WTC11 (cell line): Measurements from ENCODE around the gene MEIS3. TPM values are rescaled to one million over a fixed set of nuclear protein-coding genes. Genes with fewer than 3 reads are reported as not detected.

Experiments used
- ATAC-seq: fragments of 200-7000 bp; cut with Tn5 transposase; 2 replicates; pipeline ENCODE4 v1.10.0; 2021; ENCODE audit warnings: mild to moderate bottlenecking, moderate library complexity
- CTCF ChIA-PET: fragments of 300-600 bp; sonication (Branson Sonifier 250); formaldehyde crosslinking; loops from one replicate; lab custom pipeline; 2021; ENCODE audit warnings: antibody characterized with exemption; lab: Charles Lee
- POLR2A ChIA-PET: fragments of 350-600 bp; sonication (Branson Sonifier 250); formaldehyde crosslinking; loops from one replicate; lab custom pipeline; 2021; ENCODE audit warnings: antibody characterized with exemption; lab: Charles Lee
- DNase-seq: peaks from one replicate; pipeline ENCODE4 v3.0.0; 2021; ENCODE audit warnings: low spot score
- H3K27ac Mint-ChIP-seq: 2 replicates; pipeline ENCODE4 v1.8.0; 2021; ENCODE audit warnings: mixed read lengths
- H3K27me3 Mint-ChIP-seq: 2 replicates; pipeline ENCODE4 v1.8.0; 2021; ENCODE audit warnings: low read depth, mild to moderate bottlenecking, moderate library complexity, mixed read lengths
- H3K36me3 Mint-ChIP-seq: 2 replicates; pipeline ENCODE4 v1.8.0; 2021; ENCODE audit warnings: mixed read lengths
- H3K4me1 Mint-ChIP-seq: 2 replicates; pipeline ENCODE4 v1.8.0; 2022; ENCODE audit warnings: mixed read lengths
- H3K4me3 Mint-ChIP-seq: 2 replicates; pipeline ENCODE4 v1.8.0; 2021; ENCODE audit warnings: mild to moderate bottlenecking, moderate library complexity, mixed read lengths
- H3K9me3 Mint-ChIP-seq: 2 replicates; pipeline ENCODE4 v1.8.0; 2021; ENCODE audit warnings: mixed read lengths
- CREM ChIP-seq: sonication (generic); formaldehyde crosslinking; IDR thresholded peaks from 2 replicates; pipeline ENCODE4 v1.8.1; 2022; ENCODE audit warnings: mild to moderate bottlenecking, missing genetic modification reagents, moderate library complexity
- FOXP1 ChIP-seq: sonication (generic); formaldehyde crosslinking; IDR thresholded peaks from 2 replicates; pipeline ENCODE4 v1.8.0; 2022; ENCODE audit warnings: missing genetic modification reagents, mild to moderate bottlenecking, moderate library complexity, borderline replicate concordance
- GABPB1 ChIP-seq: sonication (generic); formaldehyde crosslinking; IDR thresholded peaks from 2 replicates; pipeline ENCODE4 v1.8.1; 2023; ENCODE audit warnings: mild to moderate bottlenecking, missing genetic modification reagents
- GTF2I ChIP-seq: fragments of 250-450 bp; sonication (Bioruptor Pico); conservative IDR thresholded peaks from 2 replicates; pipeline ENCODE4 v1.4.0; 2021; ENCODE audit warnings: mild to moderate bottlenecking
- IRF2 ChIP-seq: sonication (generic); formaldehyde crosslinking; IDR thresholded peaks from 2 replicates; pipeline ENCODE4 v1.8.0; 2022; ENCODE audit warnings: low read depth, missing genetic modification reagents, borderline replicate concordance
- RORB ChIP-seq: fragments of 250-450 bp; sonication (Bioruptor Pico); IDR thresholded peaks from 2 replicates; pipeline ENCODE4 v1.9.0; 2021; ENCODE audit warnings: mild to moderate bottlenecking
- SMAD4 ChIP-seq: sonication (generic); formaldehyde crosslinking; IDR thresholded peaks from 2 replicates; pipeline ENCODE4 v1.8.0; 2022; ENCODE audit warnings: mild to moderate bottlenecking, missing genetic modification reagents
- SOX15 ChIP-seq: fragments of 250-450 bp; sonication (Bioruptor Pico); IDR thresholded peaks from 2 replicates; pipeline ENCODE4 v1.9.0; 2021; ENCODE audit warnings: mild to moderate bottlenecking
- ZNF138 ChIP-seq: sonication (generic); formaldehyde crosslinking; conservative IDR thresholded peaks from 2 replicates; pipeline ENCODE4 v1.8.1; 2022; ENCODE audit warnings: mild to moderate bottlenecking, moderate library complexity, missing genetic modification reagents
- ZNF396 ChIP-seq: fragments of 250-450 bp; sonication (Bioruptor Pico); IDR thresholded peaks from 2 replicates; pipeline ENCODE4 v1.8.0; 2021; ENCODE audit warnings: mild to moderate bottlenecking, moderate library complexity, borderline replicate concordance
- total RNA-seq: library from RNA; stranded (reverse); gene quantifications from 3 replicates; pipeline ENCODE4 v1.2.3, GENCODE V29; 2021
- TF ChIP-seq, protein P1 (sequence below): sonication (generic); formaldehyde crosslinking; IDR thresholded peaks from 2 replicates; pipeline ENCODE4 v1.8.0; 2023; ENCODE audit warnings: mild to moderate bottlenecking, missing genetic modification reagents
- TF ChIP-seq, protein P2 (sequence below): fragments of 250-450 bp; sonication (Bioruptor Pico); IDR thresholded peaks from 2 replicates; pipeline ENCODE4 v1.8.0; 2021; ENCODE audit warnings: mild to moderate bottlenecking
- TF ChIP-seq, protein P3 (sequence below): sonication (generic); formaldehyde crosslinking; IDR thresholded peaks from 2 replicates; pipeline ENCODE4 v1.8.1; 2022; ENCODE audit warnings: low read depth, mild to moderate bottlenecking, moderate library complexity, missing genetic modification reagents, borderline replicate concordance
- TF ChIP-seq, protein P4 (sequence below): sonication (generic); formaldehyde crosslinking; IDR thresholded peaks from 2 replicates; pipeline ENCODE4 v1.8.1; 2022; ENCODE audit warnings: missing genetic modification reagents, borderline replicate concordance
- TF ChIP-seq, protein P5 (sequence below): sonication (generic); formaldehyde crosslinking; IDR thresholded peaks from 2 replicates; pipeline ENCODE4 v1.8.0; 2023; ENCODE audit warnings: missing genetic modification reagents
- TF ChIP-seq, protein P6 (sequence below): sonication (generic); formaldehyde crosslinking; IDR thresholded peaks from 2 replicates; pipeline ENCODE4 v1.8.1; 2022; ENCODE audit warnings: mild to moderate bottlenecking, moderate library complexity, missing genetic modification reagents
- TF ChIP-seq, protein P7 (sequence below): sonication (generic); formaldehyde crosslinking; IDR thresholded peaks from 2 replicates; pipeline ENCODE4 v1.8.1; 2023; ENCODE audit warnings: mild to moderate bottlenecking, missing genetic modification reagents, moderate library complexity
- TF ChIP-seq, protein P8 (sequence below): fragments of 200-600 bp; IDR thresholded peaks from 2 replicates; pipeline ENCODE4 v1.8.0; 2022; ENCODE audit warnings: antibody characterized with exemption
- TF ChIP-seq, protein P9 (sequence below): sonication (generic); formaldehyde crosslinking; IDR thresholded peaks from 2 replicates; pipeline ENCODE4 v1.8.0; 2022; ENCODE audit warnings: mild to moderate bottlenecking, missing genetic modification reagents

The MEIS3 gene
- total RNA-seq, 1 experiment from 2014 or later = 38.5 TPM

DNA sequence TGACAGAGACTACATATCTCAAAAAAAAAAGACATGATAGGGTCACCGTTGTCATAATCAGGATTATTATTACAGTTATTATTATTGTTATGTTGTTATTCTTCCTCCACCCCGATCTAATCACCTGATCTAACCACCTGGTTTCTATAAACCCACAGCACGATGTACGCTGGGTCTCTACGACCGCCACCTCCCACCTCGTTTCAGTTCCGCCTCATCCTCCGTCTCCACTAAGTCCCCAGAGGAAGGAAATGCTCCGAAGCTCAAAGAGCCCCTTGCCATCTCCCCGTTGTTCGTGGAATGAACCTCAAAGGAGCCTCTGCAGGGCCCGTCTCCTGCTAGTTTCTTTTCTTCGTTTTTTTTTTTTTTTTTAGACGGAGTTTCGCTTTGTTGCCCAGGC lies 15.9 kb upstream of the MEIS3 start:
- peaks cover 11% of the 10 kb centered on the region for H3K4me1 Mint-ChIP-seq
- no peak overlapping the region for H3K4me3 Mint-ChIP-seq
- H3K27me3 Mint-ChIP-seq = peaks cover 32% of the 10 kb centered on the region
- ATAC-seq = no peak
- DNase-seq = no peak
- POLR2A ChIA-PET = no interaction called here
- H3K9me3 Mint-ChIP-seq = no peaks in the 10 kb centered on the region
- TF ChIP-seq RORB (no peak), SMAD4 (no peak), ZNF396 (no peak), GTF2I (no peak), SOX15 (CRISPR knock-in tag) (no peak), IRF2 (no peak), CREM (CRISPR knock-in tag) (no peak), GABPB1 (CRISPR knock-in tag) (no peak), FOXP1 (no peak), ZNF138 (no peak)
- TF ChIP-seq, protein P1, sequence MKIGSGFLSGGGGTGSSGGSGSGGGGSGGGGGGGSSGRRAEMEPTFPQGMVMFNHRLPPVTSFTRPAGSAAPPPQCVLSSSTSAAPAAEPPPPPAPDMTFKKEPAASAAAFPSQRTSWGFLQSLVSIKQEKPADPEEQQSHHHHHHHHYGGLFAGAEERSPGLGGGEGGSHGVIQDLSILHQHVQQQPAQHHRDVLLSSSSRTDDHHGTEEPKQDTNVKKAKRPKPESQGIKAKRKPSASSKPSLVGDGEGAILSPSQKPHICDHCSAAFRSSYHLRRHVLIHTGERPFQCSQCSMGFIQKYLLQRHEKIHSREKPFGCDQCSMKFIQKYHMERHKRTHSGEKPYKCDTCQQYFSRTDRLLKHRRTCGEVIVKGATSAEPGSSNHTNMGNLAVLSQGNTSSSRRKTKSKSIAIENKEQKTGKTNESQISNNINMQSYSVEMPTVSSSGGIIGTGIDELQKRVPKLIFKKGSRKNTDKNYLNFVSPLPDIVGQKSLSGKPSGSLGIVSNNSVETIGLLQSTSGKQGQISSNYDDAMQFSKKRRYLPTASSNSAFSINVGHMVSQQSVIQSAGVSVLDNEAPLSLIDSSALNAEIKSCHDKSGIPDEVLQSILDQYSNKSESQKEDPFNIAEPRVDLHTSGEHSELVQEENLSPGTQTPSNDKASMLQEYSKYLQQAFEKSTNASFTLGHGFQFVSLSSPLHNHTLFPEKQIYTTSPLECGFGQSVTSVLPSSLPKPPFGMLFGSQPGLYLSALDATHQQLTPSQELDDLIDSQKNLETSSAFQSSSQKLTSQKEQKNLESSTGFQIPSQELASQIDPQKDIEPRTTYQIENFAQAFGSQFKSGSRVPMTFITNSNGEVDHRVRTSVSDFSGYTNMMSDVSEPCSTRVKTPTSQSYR (CRISPR knock-in tag) = no peak
- TF ChIP-seq, protein P2, sequence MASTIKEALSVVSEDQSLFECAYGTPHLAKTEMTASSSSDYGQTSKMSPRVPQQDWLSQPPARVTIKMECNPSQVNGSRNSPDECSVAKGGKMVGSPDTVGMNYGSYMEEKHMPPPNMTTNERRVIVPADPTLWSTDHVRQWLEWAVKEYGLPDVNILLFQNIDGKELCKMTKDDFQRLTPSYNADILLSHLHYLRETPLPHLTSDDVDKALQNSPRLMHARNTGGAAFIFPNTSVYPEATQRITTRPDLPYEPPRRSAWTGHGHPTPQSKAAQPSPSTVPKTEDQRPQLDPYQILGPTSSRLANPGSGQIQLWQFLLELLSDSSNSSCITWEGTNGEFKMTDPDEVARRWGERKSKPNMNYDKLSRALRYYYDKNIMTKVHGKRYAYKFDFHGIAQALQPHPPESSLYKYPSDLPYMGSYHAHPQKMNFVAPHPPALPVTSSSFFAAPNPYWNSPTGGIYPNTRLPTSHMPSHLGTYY (CRISPR knock-in tag) = no peak
- TF ChIP-seq, protein P3, sequence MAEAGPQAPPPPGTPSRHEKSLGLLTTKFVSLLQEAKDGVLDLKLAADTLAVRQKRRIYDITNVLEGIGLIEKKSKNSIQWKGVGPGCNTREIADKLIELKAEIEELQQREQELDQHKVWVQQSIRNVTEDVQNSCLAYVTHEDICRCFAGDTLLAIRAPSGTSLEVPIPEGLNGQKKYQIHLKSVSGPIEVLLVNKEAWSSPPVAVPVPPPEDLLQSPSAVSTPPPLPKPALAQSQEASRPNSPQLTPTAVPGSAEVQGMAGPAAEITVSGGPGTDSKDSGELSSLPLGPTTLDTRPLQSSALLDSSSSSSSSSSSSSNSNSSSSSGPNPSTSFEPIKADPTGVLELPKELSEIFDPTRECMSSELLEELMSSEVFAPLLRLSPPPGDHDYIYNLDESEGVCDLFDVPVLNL (CRISPR knock-in tag) = no peak
- TF ChIP-seq, protein P4, sequence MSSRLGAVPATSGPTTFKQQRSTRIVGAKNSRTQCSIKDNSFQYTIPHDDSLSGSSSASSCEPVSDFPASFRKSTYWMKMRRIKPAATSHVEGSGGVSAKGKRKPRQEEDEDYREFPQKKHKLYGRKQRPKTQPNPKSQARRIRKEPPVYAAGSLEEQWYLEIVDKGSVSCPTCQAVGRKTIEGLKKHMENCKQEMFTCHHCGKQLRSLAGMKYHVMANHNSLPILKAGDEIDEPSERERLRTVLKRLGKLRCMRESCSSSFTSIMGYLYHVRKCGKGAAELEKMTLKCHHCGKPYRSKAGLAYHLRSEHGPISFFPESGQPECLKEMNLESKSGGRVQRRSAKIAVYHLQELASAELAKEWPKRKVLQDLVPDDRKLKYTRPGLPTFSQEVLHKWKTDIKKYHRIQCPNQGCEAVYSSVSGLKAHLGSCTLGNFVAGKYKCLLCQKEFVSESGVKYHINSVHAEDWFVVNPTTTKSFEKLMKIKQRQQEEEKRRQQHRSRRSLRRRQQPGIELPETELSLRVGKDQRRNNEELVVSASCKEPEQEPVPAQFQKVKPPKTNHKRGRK = no peak
- TF ChIP-seq, protein P5, sequence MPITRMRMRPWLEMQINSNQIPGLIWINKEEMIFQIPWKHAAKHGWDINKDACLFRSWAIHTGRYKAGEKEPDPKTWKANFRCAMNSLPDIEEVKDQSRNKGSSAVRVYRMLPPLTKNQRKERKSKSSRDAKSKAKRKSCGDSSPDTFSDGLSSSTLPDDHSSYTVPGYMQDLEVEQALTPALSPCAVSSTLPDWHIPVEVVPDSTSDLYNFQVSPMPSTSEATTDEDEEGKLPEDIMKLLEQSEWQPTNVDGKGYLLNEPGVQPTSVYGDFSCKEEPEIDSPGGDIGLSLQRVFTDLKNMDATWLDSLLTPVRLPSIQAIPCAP (CRISPR knock-in tag) = no peak
- TF ChIP-seq, protein P6, sequence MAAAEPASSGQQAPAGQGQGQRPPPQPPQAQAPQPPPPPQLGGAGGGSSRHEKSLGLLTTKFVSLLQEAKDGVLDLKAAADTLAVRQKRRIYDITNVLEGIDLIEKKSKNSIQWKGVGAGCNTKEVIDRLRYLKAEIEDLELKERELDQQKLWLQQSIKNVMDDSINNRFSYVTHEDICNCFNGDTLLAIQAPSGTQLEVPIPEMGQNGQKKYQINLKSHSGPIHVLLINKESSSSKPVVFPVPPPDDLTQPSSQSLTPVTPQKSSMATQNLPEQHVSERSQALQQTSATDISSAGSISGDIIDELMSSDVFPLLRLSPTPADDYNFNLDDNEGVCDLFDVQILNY (CRISPR knock-in tag) = no peak
- TF ChIP-seq, protein P7, sequence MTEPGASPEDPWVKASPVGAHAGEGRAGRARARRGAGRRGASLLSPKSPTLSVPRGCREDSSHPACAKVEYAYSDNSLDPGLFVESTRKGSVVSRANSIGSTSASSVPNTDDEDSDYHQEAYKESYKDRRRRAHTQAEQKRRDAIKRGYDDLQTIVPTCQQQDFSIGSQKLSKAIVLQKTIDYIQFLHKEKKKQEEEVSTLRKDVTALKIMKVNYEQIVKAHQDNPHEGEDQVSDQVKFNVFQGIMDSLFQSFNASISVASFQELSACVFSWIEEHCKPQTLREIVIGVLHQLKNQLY = no peak
- TF ChIP-seq, protein P8, sequence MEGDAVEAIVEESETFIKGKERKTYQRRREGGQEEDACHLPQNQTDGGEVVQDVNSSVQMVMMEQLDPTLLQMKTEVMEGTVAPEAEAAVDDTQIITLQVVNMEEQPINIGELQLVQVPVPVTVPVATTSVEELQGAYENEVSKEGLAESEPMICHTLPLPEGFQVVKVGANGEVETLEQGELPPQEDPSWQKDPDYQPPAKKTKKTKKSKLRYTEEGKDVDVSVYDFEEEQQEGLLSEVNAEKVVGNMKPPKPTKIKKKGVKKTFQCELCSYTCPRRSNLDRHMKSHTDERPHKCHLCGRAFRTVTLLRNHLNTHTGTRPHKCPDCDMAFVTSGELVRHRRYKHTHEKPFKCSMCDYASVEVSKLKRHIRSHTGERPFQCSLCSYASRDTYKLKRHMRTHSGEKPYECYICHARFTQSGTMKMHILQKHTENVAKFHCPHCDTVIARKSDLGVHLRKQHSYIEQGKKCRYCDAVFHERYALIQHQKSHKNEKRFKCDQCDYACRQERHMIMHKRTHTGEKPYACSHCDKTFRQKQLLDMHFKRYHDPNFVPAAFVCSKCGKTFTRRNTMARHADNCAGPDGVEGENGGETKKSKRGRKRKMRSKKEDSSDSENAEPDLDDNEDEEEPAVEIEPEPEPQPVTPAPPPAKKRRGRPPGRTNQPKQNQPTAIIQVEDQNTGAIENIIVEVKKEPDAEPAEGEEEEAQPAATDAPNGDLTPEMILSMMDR = no peak
- TF ChIP-seq, protein P9, sequence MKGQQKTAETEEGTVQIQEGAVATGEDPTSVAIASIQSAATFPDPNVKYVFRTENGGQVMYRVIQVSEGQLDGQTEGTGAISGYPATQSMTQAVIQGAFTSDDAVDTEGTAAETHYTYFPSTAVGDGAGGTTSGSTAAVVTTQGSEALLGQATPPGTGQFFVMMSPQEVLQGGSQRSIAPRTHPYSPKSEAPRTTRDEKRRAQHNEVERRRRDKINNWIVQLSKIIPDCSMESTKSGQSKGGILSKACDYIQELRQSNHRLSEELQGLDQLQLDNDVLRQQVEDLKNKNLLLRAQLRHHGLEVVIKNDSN (CRISPR knock-in tag) = no peak
- TF ChIP-seq, all 79 proteins: peak for 0
- H3K36me3 Mint-ChIP-seq = no peaks in the 10 kb centered on the region; the same call in 1 of the 2 replicates
- H3K27ac Mint-ChIP-seq = no peak overlapping the region
- CTCF ChIA-PET = interaction anchor here (0.6 to 4.5 kb wide), 7 partner anchors 11 to 272 kb away, joined by 3 to 70 read pairs (median 14); partner anchors contain the start of gene KPTN
